CD4-positive, alpha-beta T cell treated with Interleukin-15 for 4 hours (primary cell): ENCODE results near the gene OR56A1.

ENCODE experiments used
- DNase-seq: peaks from one replicate; pipeline ENCODE4 v3.0.0-alpha.2; 2020; ENCODE audit warnings: low spot score

OR56A1 gene

DNA sequence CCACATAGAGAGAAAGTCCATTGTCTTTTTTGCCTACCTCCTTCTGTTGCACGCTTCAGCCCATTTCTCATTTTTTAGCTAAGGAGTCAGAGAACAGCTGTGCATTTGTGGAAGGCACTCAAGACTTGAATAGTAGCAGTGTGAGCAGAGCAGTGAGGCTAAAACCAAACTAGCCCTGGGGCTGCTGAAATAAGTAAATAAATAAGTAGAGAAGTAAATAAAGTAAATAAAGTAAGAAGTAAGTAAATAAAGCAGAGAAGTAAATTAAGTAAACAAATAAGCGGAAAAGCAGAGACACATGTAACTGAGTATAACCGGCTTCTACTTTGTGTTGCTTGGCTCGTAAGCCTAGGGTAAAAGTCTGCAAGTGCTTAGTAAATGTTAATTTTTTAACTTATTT lies 41.4 kb downstream of the OR56A1 start:
- no peak for DNase-seq

DNA sequence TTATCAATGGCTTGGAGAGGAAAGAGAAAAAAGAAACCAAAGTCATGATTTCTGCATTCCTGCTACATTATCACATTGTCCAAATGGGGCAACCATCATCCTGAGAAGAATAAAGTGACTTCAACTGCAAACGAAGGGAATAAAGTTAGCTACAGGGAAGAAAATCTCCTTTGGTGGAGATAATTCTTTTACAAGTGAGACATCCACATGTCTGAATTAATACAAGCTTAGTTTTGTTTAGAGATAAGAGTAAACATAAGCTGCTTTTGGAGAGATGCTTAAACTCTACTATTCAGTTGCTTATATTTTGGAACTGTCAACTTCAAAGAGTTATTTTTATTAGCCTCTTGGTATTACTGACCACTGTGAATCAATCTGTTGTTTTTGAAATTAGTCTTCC lies 43.7 kb downstream of the OR56A1 start, which contains the start of gene OR52L1:
Gene OR52L1 (minus strand): TSS at position 101 of the 400 bp plus-strand sequence. CDS start 55 bp downstream, at position 46.
- no peak for DNase-seq

DNA sequence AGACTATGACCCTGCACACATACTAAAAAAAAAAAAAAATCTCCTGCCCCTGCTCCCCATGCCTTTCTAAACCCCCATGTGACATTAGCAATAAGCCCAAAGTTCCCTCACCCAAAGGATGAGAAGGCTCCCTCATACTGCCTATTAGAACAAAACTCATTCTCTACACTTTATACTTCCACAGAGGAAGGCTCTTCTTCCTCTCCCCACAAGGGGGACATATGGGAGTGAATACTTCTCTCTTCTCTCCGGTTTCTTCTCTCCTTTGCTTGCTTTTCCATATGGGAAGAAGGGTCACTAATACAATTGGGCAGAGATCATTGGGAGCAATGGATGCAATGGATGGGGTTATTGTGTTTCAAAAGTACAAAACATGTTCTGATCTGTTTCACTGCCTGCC lies 47.1 kb downstream of the OR56A1 start:
- DNase-seq, result no peak

DNA sequence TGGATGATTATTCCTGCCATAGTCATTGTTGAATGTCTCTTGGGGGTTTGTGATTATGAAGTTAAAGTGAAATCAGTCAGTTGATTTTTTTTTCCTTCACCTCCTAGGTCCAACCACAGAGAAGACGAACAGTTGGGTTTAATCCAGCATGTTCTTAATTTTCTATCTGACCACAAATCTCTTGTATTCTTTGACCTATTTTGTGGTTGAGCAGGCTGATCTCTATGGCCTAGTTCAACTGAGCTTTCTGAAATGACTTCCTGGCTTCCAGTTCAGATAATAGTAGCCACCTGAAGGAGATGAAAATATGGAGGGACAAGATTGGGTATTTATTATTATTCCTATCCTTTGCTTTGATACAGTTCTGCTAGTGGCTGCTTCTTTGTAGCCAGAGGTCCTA lies 57.0 kb downstream of the OR56A1 start:
- DNase-seq, result no peak
